B cell (primary cell): ENCODE measurements around the gene DOP1B. TPM values are rescaled to one million over a fixed set of nuclear protein-coding genes. Genes with fewer than 3 reads are reported as not detected.

ENCODE experiments used
- ATAC-seq: fragments of 200-7000 bp; cut with Tn5 transposase; one replicate; pipeline ENCODE4 v1.10.0; 2021; ENCODE audit warnings: low read depth, mild to moderate bottlenecking, moderate number of reproducible peaks, moderate library complexity
- CTCF ChIA-PET: fragments of 350-600 bp; sonication (Branson Sonifier 250); formaldehyde crosslinking; loops from one replicate; lab custom pipeline; 2021; ENCODE audit warnings: antibody characterized with exemption, inconsistent platforms; lab: Charles Lee
- POLR2A ChIA-PET: fragments of 350-600 bp; sonication (Branson Sonifier 250); formaldehyde crosslinking; loops from one replicate; lab custom pipeline; 2021; ENCODE audit warnings: antibody characterized with exemption; lab: Charles Lee
- DNase-seq: peaks from one replicate; pipeline ENCODE4 v3.0.0; 2013
- H2AFZ ChIP-seq: 2 replicates; pipeline ENCODE4 v1.6.1; 2012; ENCODE audit warnings: mild to moderate bottlenecking, low read depth, low read length; ENCODE audit not compliant: insufficient read depth, poor library complexity, severe bottlenecking
- H3K27ac ChIP-seq, 2 donors: 1 replicate in 1 of 2; 2 replicates in 1 of 2; pipeline ENCODE4 v1.5.1; 2012 to 2013; ENCODE audit warnings: low read length in 2 of 2, mild to moderate bottlenecking in 2 of 2, moderate library complexity in 1 of 2
- H3K27me3 ChIP-seq, 4 experiments: fragments of 200-600 bp in 1 of 4; sonication (generic) in 1 of 4; replicated peaks in 1 of 4; 1 replicate in 2 of 4; 2 replicates in 2 of 4; pipeline versions ENCODE4 v1.6.1 to v1.7.0; 2013 to 2016; ENCODE audit warnings: low read length in 3 of 4, mild to moderate bottlenecking in 2 of 4, mixed read lengths in 1 of 4, moderate library complexity in 1 of 4; ENCODE audit not compliant: insufficient read depth in 4 of 4, control insufficient read depth in 3 of 4; ENCODE audit errors: control extremely low read depth in 1 of 4
- H3K36me3 ChIP-seq, 2 experiments: replicated peaks in 1 of 2; 1 replicate in 1 of 2; 2 replicates in 1 of 2; pipeline versions ENCODE4 v1.6.1 to v1.7.1; 2013; ENCODE audit warnings: low read length in 1 of 2; ENCODE audit not compliant: insufficient read depth in 2 of 2, control insufficient read depth in 1 of 2; ENCODE audit errors: control extremely low read depth in 1 of 2, extremely low read depth in 1 of 2
- H3K4me1 ChIP-seq, 2 donors: fragments of 200-600 bp in 1 of 2; sonication (generic) in 1 of 2; 1 replicate in 1 of 2; 2 replicates in 1 of 2; pipeline versions ENCODE4 v1.5.1 to v1.6.1; 2013 to 2017; ENCODE audit warnings: low read length in 2 of 2; ENCODE audit not compliant: control insufficient read depth in 2 of 2, insufficient read depth in 2 of 2
- H3K4me2 ChIP-seq: replicated peaks from 2 replicates; pipeline ENCODE3; 2012; ENCODE audit warnings: mild to moderate bottlenecking, low read depth, low read length; ENCODE audit not compliant: poor library complexity, severe bottlenecking
- H3K4me3 ChIP-seq, 5 experiments: fragments of 200-600 bp in 1 of 5; sonication (generic) in 1 of 5; 1 replicate in 3 of 5; 2 replicates in 2 of 5; pipeline versions ENCODE4 v1.5.1 to v1.7.0; 2011 to 2016; ENCODE audit warnings: low read length in 4 of 5, mild to moderate bottlenecking in 4 of 5, low read depth in 2 of 5, control low read depth in 1 of 5, moderate library complexity in 1 of 5; ENCODE audit not compliant: insufficient read depth in 1 of 5; ENCODE audit errors: control extremely low read depth in 1 of 5, extremely low read depth in 1 of 5
- H3K79me2 ChIP-seq: fragments of 200-600 bp; sonication (generic); one replicate; pipeline ENCODE4 v1.6.0; 2016; ENCODE audit warnings: low read length; ENCODE audit not compliant: control insufficient read depth, insufficient read depth
- H3K9ac ChIP-seq: fragments of 200-600 bp; sonication (generic); 2 replicates; pipeline ENCODE4 v1.6.1; 2017; ENCODE audit warnings: mild to moderate bottlenecking, low read length, moderate library complexity
- H3K9me3 ChIP-seq, 3 donors: one replicate each; pipeline versions ENCODE4 v1.6.1 to v1.7.1; 2013; ENCODE audit warnings: low read length in 2 of 3; ENCODE audit not compliant: control insufficient read depth in 2 of 3, insufficient read depth in 1 of 3; ENCODE audit errors: control extremely low read depth in 1 of 3
- H4K20me1 ChIP-seq: 2 replicates; pipeline ENCODE4 v1.6.0; 2012; ENCODE audit warnings: mild to moderate bottlenecking, low read length; ENCODE audit not compliant: insufficient read depth, control insufficient read depth, poor library complexity, severe bottlenecking
- H3K27ac Mint-ChIP-seq: one replicate; pipeline ENCODE4 v1.8.0; 2021; ENCODE audit warnings: mixed read lengths
- H3K27me3 Mint-ChIP-seq: one replicate; pipeline ENCODE4 v1.8.0; 2021; ENCODE audit warnings: mixed read lengths
- H3K4me1 Mint-ChIP-seq: one replicate; pipeline ENCODE4 v1.8.0; 2021; ENCODE audit warnings: mixed read lengths
- H3K4me3 Mint-ChIP-seq: one replicate; pipeline ENCODE4 v1.8.0; 2021; ENCODE audit warnings: mixed read lengths
- H3K9me3 Mint-ChIP-seq: one replicate; pipeline ENCODE4 v1.8.0; 2022; ENCODE audit warnings: mixed read lengths; ENCODE audit not compliant: insufficient read depth
- CTCF ChIP-seq: fragments of 200-600 bp; IDR thresholded peaks from one replicate; pipeline ENCODE4 v1.8.0; 2022; ENCODE audit warnings: antibody characterized with exemption, mild to moderate bottlenecking
- EZH2 ChIP-seq: IDR thresholded peaks from 2 replicates; pipeline ENCODE4 v1.6.1; 2012; ENCODE audit warnings: borderline replicate concordance, low read depth, mild to moderate bottlenecking, moderate library complexity, low read length; ENCODE audit not compliant: insufficient read depth, poor library complexity, severe bottlenecking
- WGBS: methylation state at CpG from one replicate; pipeline ENCODE4 v1.1.5; 2013; ENCODE audit warnings: missing lambda C conversion rate; ENCODE audit not compliant: insufficient coverage; 5-methylcytosine and 5-hydroxymethylcytosine counted together
- intact Hi-C: fragments of 100-400 bp; cut with micrococcal nuclease; formaldehyde crosslinking; loops from one replicate; pipeline ENCODE4 v1.10.0; 2022
- polyA plus RNA-seq: library from polyadenylated mRNA; depleted of rRNA; stranded (reverse); fragments of >200 nt; gene quantifications from 2 replicates; pipeline ENCODE4 v1.2.3, GENCODE V29; 2012
- total RNA-seq, 2 donors: library from RNA; stranded (reverse); fragments of 120-200 nt in 1 of 2; gene quantifications; 1 replicate in 1 of 2; 2 replicates in 1 of 2; pipeline versions ENCODE4 v1.2.3 to v1.2.4, GENCODE V29; 2013 to 2022

Gene DOP1B
- total and polyA plus RNA-seq, 2 donors (not counting 1 experiment from before 2014, with no cell fraction given): 31.3 to 44.2 TPM

- Histone ChIP-seq H4K20me1 (peaks cover 43% of the 10 kb centered on the region), H3K9ac (no peak overlapping the region), H3K9me3 (no peaks in the 10 kb centered on the region), H3K27ac (no peak overlapping the region), H2AFZ (no peak overlapping the region), H3K4me1 (peaks cover 18 to 20% of the 10 kb centered on the region in 2 donors), H3K4me3 (no peak overlapping the region), H3K36me3 (peaks cover 4 to 48% of the 10 kb centered on the region in 2 experiments), H3K27me3 (no peaks in the 10 kb centered on the region), H3K4me2 (no peak overlapping the region), H3K79me2 (peaks cover 54% of the 10 kb centered on the region)
- Mint-ChIP-seq H3K4me1 (peaks cover 36% of the 10 kb centered on the region), H3K4me3 (no peak overlapping the region), H3K9me3 (no peaks in the 10 kb centered on the region), H3K27me3 (no peaks in the 10 kb centered on the region), H3K27ac (no peak overlapping the region)
- CTCF ChIA-PET: interaction anchor here (1.0 to 1.6 kb wide), 3 partner anchors 12 to 145 kb away, joined by 3 read pairs; no protein-coding TSS in a partner anchor
- TF ChIP-seq EZH2 (no peak), CTCF (no peak)
- no peak for DNase-seq
- ATAC-seq: no peak
- POLR2A ChIA-PET: no interaction called here
- intact Hi-C loops: no loop called here
- 93% methylated on average over 4 of the region's 4 CpGs for WGBS
Observed at GRCh38 chr21:36186081-36186480, 29.5 kb downstream of the DOP1B start.

GRCh38 chr21:36186506-36187399 lies 30.1 kb downstream of the DOP1B start:
- Histone ChIP-seq H3K4me3 (no peak overlapping the region), H3K9me3 (no peaks in the 10 kb centered on the region), H3K27ac (no peak overlapping the region), H3K27me3 (no peaks in the 10 kb centered on the region), H3K9ac (no peak overlapping the region), H2AFZ (no peak overlapping the region), H3K4me2 (no peak overlapping the region), H3K36me3 (peaks cover 5 to 45% of the 10 kb centered on the region in 2 experiments), H3K4me1 (peaks cover 11 to 14% of the 10 kb centered on the region in 2 donors), H4K20me1 (peaks cover 43% of the 10 kb centered on the region), H3K79me2 (peaks cover 53% of the 10 kb centered on the region)
- peaks cover 29% of the 10 kb centered on the region for H3K4me1 Mint-ChIP-seq
- TF ChIP-seq CTCF (no peak), EZH2 (no peak)
- H3K27me3 Mint-ChIP-seq: no peaks in the 10 kb centered on the region
- ChIA-PET POLR2A (no interaction called here), CTCF (interaction anchor here (1.0 to 1.6 kb wide), 4 partner anchors 9 to 144 kb away, joined by 3 to 4 read pairs (median 3); no protein-coding TSS in a partner anchor)
- no peaks in the 10 kb centered on the region for H3K9me3 Mint-ChIP-seq
- H3K27ac Mint-ChIP-seq: no peak overlapping the region
- no peak for DNase-seq
- no peak for ATAC-seq
- 93% methylated on average over 10 of the region's 18 CpGs for WGBS
- no peak overlapping the region for H3K4me3 Mint-ChIP-seq
- intact Hi-C loops: no loop called here
